D721Med (cell line): ENCODE measurements around the gene XRCC4.

Experiments used
- DNase-seq: peaks from one replicate; pipeline ENCODE4 v3.0.0; 2011; ENCODE audit warnings: low spot score; ENCODE audit not compliant: insufficient read length
- FAIRE-seq: peaks from 2 replicates; lab custom pipeline; 2011; peaks lifted over from hg19 to GRCh38; lab: Jason Lieb, UNC
- CTCF ChIP-seq: IDR thresholded peaks from 2 replicates; pipeline ENCODE4 v1.5.1; 2012; ENCODE audit warnings: mild to moderate bottlenecking, control low read depth; ENCODE audit not compliant: insufficient read depth; ENCODE audit errors: missing control alignments

XRCC4 gene

GRCh38 chr5:83222906-83223305 is 145.6 kb downstream of the XRCC4 start:
- DNase-seq (no peak), FAIRE-seq (peak; percentile 51)
- TF ChIP-seq CTCF: no peak

- DNase-seq (no peak), FAIRE-seq (peak; percentile 16)
- TF ChIP-seq CTCF: no peak
These were observed 150.3 kb downstream of the XRCC4 start for GRCh38 chr5:83227611-83228010.

DNA sequence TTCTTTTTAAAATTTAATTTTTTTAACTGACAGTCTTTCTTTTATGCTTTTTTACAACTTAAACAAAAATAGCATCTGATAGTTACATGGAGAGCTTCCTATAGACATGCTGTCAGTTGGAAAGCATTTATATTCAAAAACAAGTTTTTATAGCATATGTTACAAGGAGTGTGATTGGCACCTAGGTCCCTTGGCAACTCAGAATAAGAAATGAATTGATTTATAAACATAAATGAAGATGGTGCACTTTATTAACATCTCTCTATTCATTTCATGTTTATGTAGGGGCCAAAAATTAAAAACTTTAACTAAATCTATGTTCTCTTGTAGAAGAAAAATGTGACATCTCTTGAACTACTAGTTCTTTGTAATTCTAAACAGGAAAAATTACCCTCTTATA is 153.2 kb downstream of the XRCC4 start:
- no peak for DNase-seq
- FAIRE-seq: no peak
- no peak for TF ChIP-seq CTCF

DNA sequence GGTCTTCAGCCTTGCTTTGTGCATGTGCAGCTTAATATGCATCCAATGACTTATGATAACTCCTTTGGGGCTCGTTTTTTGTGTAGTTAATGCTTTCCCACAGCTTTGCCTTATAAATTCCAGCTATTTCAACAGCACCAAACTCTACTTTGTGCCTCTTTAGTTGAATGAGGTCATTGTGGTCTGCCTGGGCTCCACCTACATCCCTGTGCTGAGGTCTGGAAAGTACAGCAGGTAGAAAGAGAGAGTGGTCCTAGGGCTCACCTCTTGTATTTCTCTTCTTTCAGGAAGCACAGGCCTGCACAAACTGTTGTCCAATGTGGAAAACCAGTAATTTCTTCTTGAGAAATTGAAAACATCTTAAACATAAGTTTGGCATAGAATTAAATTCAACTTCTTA is 167.2 kb downstream of the XRCC4 start:
- DNase-seq (no peak), FAIRE-seq (peak; percentile 81)
- TF ChIP-seq CTCF: no peak

GRCh38 chr5:83245037-83245436 is 167.7 kb downstream of the XRCC4 start:
- no peak for TF ChIP-seq CTCF
- FAIRE-seq: no peak
- no peak for DNase-seq

DNA sequence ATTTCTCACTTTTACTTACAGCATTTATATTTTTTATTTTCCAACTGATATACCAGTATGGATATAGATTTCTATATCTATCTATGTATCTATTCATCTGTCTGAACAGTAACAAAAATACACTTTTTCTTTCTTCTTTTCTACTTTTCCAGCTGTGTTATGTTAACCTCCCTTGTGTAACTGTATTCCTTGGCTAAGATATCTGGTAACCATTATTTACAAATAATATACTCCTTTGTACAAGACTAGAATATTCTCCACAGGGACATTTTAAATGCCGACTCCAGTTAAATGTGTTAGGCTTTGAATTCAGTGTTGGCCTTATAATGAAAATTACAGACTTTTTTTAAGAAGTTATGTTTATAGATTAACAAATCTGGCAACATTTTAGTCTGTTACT is 168.7 kb downstream of the XRCC4 start:
- no peak for TF ChIP-seq CTCF
- DNase-seq (no peak), FAIRE-seq (no peak)

DNA sequence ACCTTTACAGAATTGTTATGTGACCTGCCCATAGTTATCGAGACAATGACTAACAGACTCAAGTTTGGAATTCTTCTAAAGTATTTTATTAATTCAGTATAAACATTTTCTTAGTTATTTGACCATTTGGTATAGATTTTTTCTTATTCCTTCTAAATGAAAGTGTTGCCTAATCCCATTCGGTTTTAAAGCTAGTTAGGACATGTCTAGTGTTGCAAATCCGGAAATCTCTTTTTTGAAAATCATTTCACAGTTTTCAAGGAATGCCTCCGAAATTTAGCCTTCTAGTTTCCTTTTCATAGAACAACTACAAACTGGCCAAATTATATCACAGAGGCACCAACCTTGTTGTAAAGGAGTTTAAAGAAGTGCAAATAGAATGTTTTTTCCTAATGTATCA is 171.8 kb downstream of the XRCC4 start:
- FAIRE-seq: no peak
- no peak for DNase-seq
- TF ChIP-seq CTCF: no peak
